ENCODE data around the gene MYO1B.
A peak's percentile ranks its signal among the peaks of the same experiment; 100 is the strongest.

The MYO1B gene

DNA sequence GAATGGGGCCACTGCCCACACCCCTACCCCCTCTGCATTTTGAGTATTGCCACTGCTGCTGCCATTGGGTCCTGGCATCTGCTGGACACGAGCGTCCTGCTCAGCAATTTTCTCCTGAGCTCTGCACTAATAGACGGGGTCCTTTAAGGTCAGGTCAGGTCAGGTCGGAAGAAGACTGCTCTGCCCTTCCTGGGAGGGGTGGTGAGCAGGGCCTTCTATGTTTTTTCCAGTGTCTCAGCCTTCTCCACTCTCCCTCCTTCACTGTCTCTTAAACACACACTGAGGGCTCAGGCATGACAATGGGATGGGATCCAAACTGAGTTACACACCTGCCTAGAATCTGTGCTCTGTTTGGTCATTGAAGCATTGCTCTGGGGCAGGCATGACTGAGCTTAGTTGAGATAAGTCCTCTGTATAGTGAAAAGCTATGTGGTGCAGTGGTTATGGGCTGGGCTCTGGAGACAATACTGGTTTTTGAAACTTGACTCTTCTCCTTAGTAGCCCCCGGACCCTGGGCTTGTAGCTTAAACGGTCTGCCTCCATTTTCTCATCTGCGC is 10.6 kb downstream of the MYO1B start:
- H3K4me1 ChIP-seq (ENCODE audit: insufficient read depth, low read length, poor library complexity, severe bottlenecking), result peaks cover 26% of the 10 kb centered on the region

GRCh38 chr2:191257934-191258333 is 12.7 kb downstream of the MYO1B start:
- no peaks in the 10 kb centered on the region for H3K9me2 ChIP-seq (replicated peaks; ENCODE audit: low read depth, low read length)
- H4K20me1 ChIP-seq (ENCODE audit: insufficient read depth, low read length, poor library complexity, severe bottlenecking), result peaks cover 25% of the 10 kb centered on the region
- H3K9ac ChIP-seq (ENCODE audit: low read depth, low read length, poor library complexity, severe bottlenecking), result no peak overlapping the region
- no peaks in the 10 kb centered on the region for H3K9me3 ChIP-seq (ENCODE audit: insufficient read depth, low read depth, low read length)
- TF ChIP-seq, protein P1, sequence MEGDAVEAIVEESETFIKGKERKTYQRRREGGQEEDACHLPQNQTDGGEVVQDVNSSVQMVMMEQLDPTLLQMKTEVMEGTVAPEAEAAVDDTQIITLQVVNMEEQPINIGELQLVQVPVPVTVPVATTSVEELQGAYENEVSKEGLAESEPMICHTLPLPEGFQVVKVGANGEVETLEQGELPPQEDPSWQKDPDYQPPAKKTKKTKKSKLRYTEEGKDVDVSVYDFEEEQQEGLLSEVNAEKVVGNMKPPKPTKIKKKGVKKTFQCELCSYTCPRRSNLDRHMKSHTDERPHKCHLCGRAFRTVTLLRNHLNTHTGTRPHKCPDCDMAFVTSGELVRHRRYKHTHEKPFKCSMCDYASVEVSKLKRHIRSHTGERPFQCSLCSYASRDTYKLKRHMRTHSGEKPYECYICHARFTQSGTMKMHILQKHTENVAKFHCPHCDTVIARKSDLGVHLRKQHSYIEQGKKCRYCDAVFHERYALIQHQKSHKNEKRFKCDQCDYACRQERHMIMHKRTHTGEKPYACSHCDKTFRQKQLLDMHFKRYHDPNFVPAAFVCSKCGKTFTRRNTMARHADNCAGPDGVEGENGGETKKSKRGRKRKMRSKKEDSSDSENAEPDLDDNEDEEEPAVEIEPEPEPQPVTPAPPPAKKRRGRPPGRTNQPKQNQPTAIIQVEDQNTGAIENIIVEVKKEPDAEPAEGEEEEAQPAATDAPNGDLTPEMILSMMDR (conservative IDR thresholded peaks at IDR 0.05; ENCODE audit: low read length), result no peak
- no peak for TF ChIP-seq EZH2phosphoT487 (IDR thresholded peaks at IDR 0.05; ENCODE audit: borderline replicate concordance)
- H3K4me2 ChIP-seq (ENCODE audit: low read depth, low read length, poor library complexity, severe bottlenecking), result no peak overlapping the region
- no peaks in the 10 kb centered on the region for H3K36me3 ChIP-seq (ENCODE audit: insufficient read depth, low read length)
- no peaks in the 10 kb centered on the region for H3F3A ChIP-seq (ENCODE audit: low read depth)
- H3K4me1 ChIP-seq (ENCODE audit: insufficient read depth, low read length, poor library complexity, severe bottlenecking), result peaks cover 16% of the 10 kb centered on the region
- H3K4me3 ChIP-seq (ENCODE audit: low read length, poor library complexity, severe bottlenecking), result no peak overlapping the region
- H3K27me3 ChIP-seq (ENCODE audit: insufficient read depth, low read length, poor library complexity, severe bottlenecking), result no peaks in the 10 kb centered on the region
- H3K79me2 ChIP-seq (ENCODE audit: insufficient read depth, low read length), result peaks cover 92% of the 10 kb centered on the region
- no peak overlapping the region for H2AFZ ChIP-seq (ENCODE audit: low read length)

More for the DNA sequence above, 10.6 kb downstream of the MYO1B start:
- H3K4me3 ChIP-seq (ENCODE audit: low read length, poor library complexity, severe bottlenecking), result no peak overlapping the region
- H4K20me1 ChIP-seq (ENCODE audit: insufficient read depth, low read length, poor library complexity, severe bottlenecking), result peaks cover 31% of the 10 kb centered on the region
- H3F3A ChIP-seq (ENCODE audit: low read depth), result no peaks in the 10 kb centered on the region
- H2AFZ ChIP-seq (ENCODE audit: low read length), result no peak overlapping the region
- no peaks in the 10 kb centered on the region for H3K27me3 ChIP-seq (ENCODE audit: insufficient read depth, low read length, poor library complexity, severe bottlenecking)
- H3K9ac ChIP-seq (ENCODE audit: low read depth, low read length, poor library complexity, severe bottlenecking), result no peak overlapping the region
- TF ChIP-seq, protein P1 (conservative IDR thresholded peaks at IDR 0.05; ENCODE audit: low read length), result no peak
- TF ChIP-seq EZH2phosphoT487 (IDR thresholded peaks at IDR 0.05; ENCODE audit: borderline replicate concordance), result no peak
- H3K9me3 ChIP-seq (ENCODE audit: insufficient read depth, low read depth, low read length), result no peaks in the 10 kb centered on the region
- H3K9me2 ChIP-seq (replicated peaks; ENCODE audit: low read depth, low read length), result no peaks in the 10 kb centered on the region
- H3K79me2 ChIP-seq (ENCODE audit: insufficient read depth, low read length), result peaks cover 94% of the 10 kb centered on the region
- H3K36me3 ChIP-seq (ENCODE audit: insufficient read depth, low read length), result no peaks in the 10 kb centered on the region
- H3K4me2 ChIP-seq (ENCODE audit: low read depth, low read length, poor library complexity, severe bottlenecking), result peak overlapping the region; percentile 23

GRCh38 chr2:191258996-191259395 is 13.8 kb downstream of the MYO1B start:
- Histone ChIP-seq H3K79me2 (ENCODE audit: insufficient read depth, low read length) (peaks cover 90% of the 10 kb centered on the region), H3K9ac (ENCODE audit: low read depth, low read length, poor library complexity, severe bottlenecking) (no peak overlapping the region), H3K27me3 (ENCODE audit: insufficient read depth, low read length, poor library complexity, severe bottlenecking) (no peaks in the 10 kb centered on the region), H3K4me1 (ENCODE audit: insufficient read depth, low read length, poor library complexity, severe bottlenecking) (peaks cover 16% of the 10 kb centered on the region), H3K9me2 (replicated peaks; ENCODE audit: low read depth, low read length) (no peaks in the 10 kb centered on the region), H3K36me3 (ENCODE audit: insufficient read depth, low read length) (no peaks in the 10 kb centered on the region), H3K4me2 (ENCODE audit: low read depth, low read length, poor library complexity, severe bottlenecking) (no peak overlapping the region), H3K9me3 (ENCODE audit: insufficient read depth, low read depth, low read length) (no peaks in the 10 kb centered on the region), H4K20me1 (ENCODE audit: insufficient read depth, low read length, poor library complexity, severe bottlenecking) (peaks cover 27% of the 10 kb centered on the region), H3F3A (ENCODE audit: low read depth) (no peaks in the 10 kb centered on the region), H2AFZ (ENCODE audit: low read length) (no peak overlapping the region), H3K4me3 (ENCODE audit: low read length, poor library complexity, severe bottlenecking) (no peak overlapping the region)
- TF ChIP-seq, protein P1 (conservative IDR thresholded peaks at IDR 0.05; ENCODE audit: low read length), result no peak
- TF ChIP-seq EZH2phosphoT487 (IDR thresholded peaks at IDR 0.05; ENCODE audit: borderline replicate concordance), result no peak

Measured in Loucy (cell line).